K562 (cell line): ENCODE measurements around the gene ZNF567. TPM values are rescaled to one million over a fixed set of nuclear protein-coding genes. Genes with fewer than 3 reads are reported as not detected.

Experiments
- ATAC-seq: fragments of 200-7000 bp; cut with Tn5 transposase; 3 replicates; pipeline ENCODE4 v1.9.1; 2020; ENCODE audit warnings: moderate library complexity
- BruUV-seq: library from RNA; stranded (reverse); fragments of 400-500 nt; replicated peaks from 2 replicates; lab custom pipeline; 2021; lab: Mats Ljungman, UMichigan
- CTCF ChIA-PET: fragments of 300-600 bp; formaldehyde crosslinking; extraction: SDS; loops from one replicate; lab custom pipeline; 2021; ENCODE audit warnings: low intra/inter-chr PET ratio; lab: Yijun Ruan, JAX
- POLR2A ChIA-PET: fragments of 300-600, 350-650 bp; sonication (Branson Sonifier 250); formaldehyde crosslinking; extraction: SDS; loops from one replicate; lab custom pipeline; 2021; ENCODE audit warnings: antibody characterized with exemption, inconsistent platforms; lab: Yijun Ruan, JAX
- DNase-seq, 4 experiments: peaks; one replicate each; pipeline versions ENCODE4 v3.0.0 to v3.0.0-alpha.2; 2011 to 2018; ENCODE audit warnings: low spot score in 3 of 4, mixed read lengths in 3 of 4; ENCODE audit errors: extremely low read depth in 1 of 4
- FAIRE-seq: peaks from 2 replicates; lab custom pipeline; 2011; peaks lifted over from hg19 to GRCh38; lab: Jason Lieb, UNC
- H2AFZ ChIP-seq: 2 replicates; pipeline ENCODE4 v1.6.0; 2011; ENCODE audit warnings: low read depth, low read length, control low read depth, inconsistent platforms
- H3K27ac ChIP-seq: fragments of 200-600 bp; 3 replicates; pipeline ENCODE4 v1.8.0; 2011; ENCODE audit warnings: low read depth, mild to moderate bottlenecking, control low read depth, inconsistent platforms, low read length, moderate library complexity, mixed read lengths; ENCODE audit errors: extremely low read depth
- H3K27me3 ChIP-seq, 2 experiments: fragments of 300-600 bp in 1 of 2; 2 replicates in 1 of 2; 3 replicates in 1 of 2; pipeline versions ENCODE4 v1.6.0 to v1.8.0; 2011; ENCODE audit warnings: inconsistent platforms in 2 of 2, low read length in 2 of 2, mild to moderate bottlenecking in 1 of 2, mixed read lengths in 1 of 2, moderate library complexity in 1 of 2; ENCODE audit not compliant: control insufficient read depth in 2 of 2, insufficient read depth in 2 of 2
- H3K36me3 ChIP-seq: fragments of 300-600 bp; 3 replicates; pipeline ENCODE4 v1.8.0; 2011; ENCODE audit warnings: mild to moderate bottlenecking, low read length, inconsistent platforms; ENCODE audit not compliant: control insufficient read depth, insufficient read depth
- H3K4me1 ChIP-seq, 2 experiments: fragments of 200-600 bp in 1 of 2; replicated peaks in 1 of 2; 2 replicates in 1 of 2; 3 replicates in 1 of 2; pipeline versions ENCODE4 v1.5.1 to v1.8.0; 2011; ENCODE audit warnings: inconsistent platforms in 2 of 2, low read length in 2 of 2, mild to moderate bottlenecking in 1 of 2, mixed read lengths in 1 of 2, moderate library complexity in 1 of 2; ENCODE audit not compliant: control insufficient read depth in 2 of 2, insufficient read depth in 2 of 2
- H3K4me2 ChIP-seq: 2 replicates; pipeline ENCODE4 v1.6.1; 2011; ENCODE audit warnings: low read length, control low read depth, inconsistent platforms, mixed read lengths; ENCODE audit not compliant: insufficient read depth
- H3K4me3 ChIP-seq: fragments of 200-600 bp; sonication (generic), shearing (Covaris generic); 2 replicates; pipeline ENCODE4 v1.5.1; 2016; ENCODE audit warnings: control low read depth, inconsistent platforms
- H3K79me2 ChIP-seq: fragments of 200-600 bp; 3 replicates; pipeline ENCODE4 v1.8.0; 2011; ENCODE audit warnings: low read length, inconsistent platforms; ENCODE audit not compliant: control insufficient read depth, insufficient read depth
- H3K9ac ChIP-seq, 2 experiments: 2 replicates each; pipeline versions ENCODE4 v1.6.0 to v1.6.1; 2011; ENCODE audit warnings: low read depth in 2 of 2, low read length in 2 of 2, control low read depth in 1 of 2, inconsistent platforms in 1 of 2, mild to moderate bottlenecking in 1 of 2, mixed read lengths in 1 of 2; ENCODE audit not compliant: insufficient read depth in 1 of 2
- H3K9me1 ChIP-seq: one replicate; pipeline ENCODE4 v1.6.0; 2011; ENCODE audit warnings: inconsistent platforms, mild to moderate bottlenecking, low read length, moderate library complexity; ENCODE audit not compliant: control insufficient read depth, insufficient read depth
- H3K9me3 ChIP-seq: replicated peaks from 2 replicates; pipeline ENCODE4 v1.5.1; 2011; ENCODE audit warnings: low read depth, low read length, inconsistent platforms; ENCODE audit not compliant: control insufficient read depth, insufficient read depth
- H4K20me1 ChIP-seq: replicated peaks from 2 replicates; pipeline ENCODE4 v1.6.1; 2011; ENCODE audit warnings: low read length, inconsistent platforms, mixed read lengths; ENCODE audit not compliant: control insufficient read depth, insufficient read depth
- HDAC6 ChIP-seq: IDR thresholded peaks from 2 replicates; pipeline ENCODE4 v1.6.1; 2012; ENCODE audit warnings: low read depth, mild to moderate bottlenecking, control low read depth, inconsistent platforms, low read length, moderate library complexity
- HOXB6 ChIP-seq: fragments of 250-450 bp; sonication (Bioruptor Pico); IDR thresholded peaks from 2 replicates; pipeline ENCODE4 v1.5.1; 2022; ENCODE audit warnings: mild to moderate bottlenecking, borderline replicate concordance
- PPARD ChIP-seq: fragments of 250-450 bp; sonication (Bioruptor Pico); IDR thresholded peaks from 2 replicates; pipeline ENCODE4 v1.8.0; 2022; ENCODE audit warnings: inconsistent platforms, mild to moderate bottlenecking, moderate library complexity
- RBM34 ChIP-seq: fragments of 200-400 bp; formaldehyde crosslinking; IDR thresholded peaks from 2 replicates; pipeline ENCODE4 v1.6.1; 2018; ENCODE audit warnings: low read length, borderline replicate concordance; ENCODE audit not compliant: insufficient read depth
- SMAD2 ChIP-seq: fragments of 150-350 bp; IDR thresholded peaks from 2 replicates; pipeline ENCODE4 v1.6.1; 2014; ENCODE audit warnings: low read depth, mild to moderate bottlenecking, low read length
- SMAD3 ChIP-seq: fragments of 450-650 bp; formaldehyde crosslinking; conservative IDR thresholded peaks from 2 replicates; pipeline ENCODE4 v1.4.0; 2020; ENCODE audit warnings: mild to moderate bottlenecking
- TEAD4 ChIP-seq, 2 experiments: sonication (generic) in 1 of 2; formaldehyde crosslinking in 1 of 2; IDR thresholded peaks; 2 replicates each; pipeline versions ENCODE4 v1.6.1 to v1.8.0; 2012 to 2022; ENCODE audit warnings: borderline replicate concordance in 1 of 2, inconsistent platforms in 1 of 2, low read length in 1 of 2, mild to moderate bottlenecking in 1 of 2, missing genetic modification reagents in 1 of 2
- ZNF408 ChIP-seq: fragments of 250-450 bp; sonication (Bioruptor Pico); IDR thresholded peaks from 2 replicates; pipeline ENCODE4 v1.4.0; 2020; ENCODE audit warnings: low read depth, mild to moderate bottlenecking, moderate library complexity
- ZNF57 ChIP-seq: fragments of 450-650 bp; formaldehyde crosslinking; IDR thresholded peaks from 2 replicates; pipeline ENCODE4 v1.4.0; 2020; ENCODE audit warnings: mild to moderate bottlenecking, moderate library complexity
- WGBS: fragments of 100-300 bp; shearing (Covaris generic); methylation state at CpG from one replicate; pipeline ENCODE4 v1.1.6; 2016; ENCODE audit warnings: low coverage, mixed read lengths; ENCODE audit not compliant: insufficient coverage; ENCODE audit errors: missing lambda C conversion rate; 5-methylcytosine and 5-hydroxymethylcytosine counted together
- in situ Hi-C: fragments of 300-500 bp; cut with MboI; formaldehyde crosslinking; loops from 4 replicates; pipeline ENCODE4 v1.15.0; 2018; ENCODE audit warnings: inconsistent platforms, mixed read lengths
- intact Hi-C: fragments of 100-400 bp; cut with micrococcal nuclease; formaldehyde crosslinking; loops from 2 replicates; pipeline ENCODE4 v1.14.2; 2022
- polyA plus RNA-seq, 8 experiments: library from polyadenylated mRNA; depleted of rRNA in 4 of 8; stranded (reverse) in 5 of 8; unstranded in 3 of 8; fragments of >200 nt; fragmentation: Nextera tagmentation in 2 of 8; fragmentation: Illumina TruSeq in 1 of 8; extraction: Ambion mirVana in 2 of 8; extraction: Trizol in 1 of 8; gene quantifications; 2 replicates each; pipeline versions ENCODE4 v1.2.1 to v1.2.3, GENCODE V29; 2011 to 2014; ENCODE audit warnings: inconsistent platforms in 1 of 8, missing spikeins in 1 of 8
- total RNA-seq, 7 experiments: library from RNA; depleted of rRNA in 6 of 7; stranded (reverse); fragments of >200 nt in 6 of 7; fragmentation: Illumina TruSeq in 2 of 7; extraction: Trizol in 2 of 7; gene quantifications; 2 replicates each; pipeline versions ENCODE4 v1.2.1 to v1.2.3, GENCODE V29; 2011 to 2021; ENCODE audit warnings: low replicate concordance in 1 of 7
- TF ChIP-seq, protein P1 (sequence below): fragments of 250-450 bp; sonication (Bioruptor Pico); IDR thresholded peaks from 2 replicates; pipeline ENCODE4 v1.6.1; 2021; ENCODE audit warnings: mild to moderate bottlenecking
- TF ChIP-seq, protein P2 (sequence below): sonication (generic); formaldehyde crosslinking; IDR thresholded peaks from 2 replicates; pipeline ENCODE4 v1.8.0; 2022; ENCODE audit warnings: missing genetic modification reagents, mild to moderate bottlenecking, borderline replicate concordance
- TF ChIP-seq, protein P3 (sequence below): fragments of 450-650 bp; formaldehyde crosslinking; IDR thresholded peaks from 2 replicates; pipeline ENCODE4 v1.4.0; 2020; ENCODE audit warnings: mild to moderate bottlenecking, mixed read lengths
- TF ChIP-seq, protein P4 (sequence below): sonication (generic); formaldehyde crosslinking; IDR thresholded peaks from 2 replicates; pipeline ENCODE4 v1.8.0; 2023; ENCODE audit warnings: mild to moderate bottlenecking, missing genetic modification reagents

ZNF567 gene
- total and polyA plus RNA-seq, 9 of the 15 experiments (the other 6 are each of a cell fraction or from before 2014, with no cell fraction given) = 3.1 to 11.5 (median 7.4) TPM

DNA sequence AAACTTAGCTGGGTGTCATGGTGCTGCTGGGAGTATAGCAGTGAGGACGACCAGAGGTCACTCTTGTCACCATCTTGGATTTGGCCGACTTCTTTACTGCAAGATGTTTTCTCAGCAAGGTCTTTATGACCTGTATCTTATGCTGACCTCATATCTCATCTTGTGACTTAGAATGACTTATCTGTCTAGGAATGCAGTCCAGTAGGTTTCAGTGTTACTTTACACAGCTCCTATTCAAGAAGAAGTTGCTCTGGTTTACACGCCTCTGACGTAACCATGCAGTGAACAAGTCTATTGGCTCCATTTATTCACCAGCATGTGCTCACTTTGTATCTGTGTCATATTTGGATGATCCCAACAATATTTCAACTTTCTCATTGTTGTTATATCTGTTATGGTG lies 58.5 kb downstream of the ZNF567 start:
- DNase-seq (no peak), ATAC-seq (no peak), FAIRE-seq (no peak)
- Histone ChIP-seq H3K4me3 (no peak overlapping the region), H3K4me2 (no peak overlapping the region), H3K79me2 (no peaks in the 10 kb centered on the region), H4K20me1 (no peaks in the 10 kb centered on the region), H3K9ac (no peak overlapping the region), H3K27me3 (no peaks in the 10 kb centered on the region), H3K36me3 (peaks cover 47% of the 10 kb centered on the region), H3K9me3 (peaks cover 50% of the 10 kb centered on the region), H3K4me1 (no peaks in the 10 kb centered on the region), H2AFZ (no peak overlapping the region), H3K9me1 (no peaks in the 10 kb centered on the region), H3K27ac (no peak overlapping the region)
- CTCF ChIA-PET = no interaction called here
- no TSS peak for BruUV-seq
- intact Hi-C loops (no loop called here), in situ Hi-C loops (no loop called here)
- POLR2A ChIA-PET = no interaction called here
- 86% methylated on average over 4 of the region's 4 CpGs for WGBS
- TF ChIP-seq HDAC6 (no peak), RBM34 (no peak), SMAD2 (no peak), PPARD (CRISPR knock-in tag) (no peak), HOXB6 (CRISPR knock-in tag) (no peak), ZNF57 (CRISPR knock-in tag) (no peak), ZNF408 (CRISPR knock-in tag) (no peak), SMAD3 (CRISPR knock-in tag) (no peak), TEAD4 (IDR thresholded peaks at IDR 0.05; ENCODE audit: low read length) (no peak), TEAD4 (CRISPR knock-in tag; IDR thresholded peaks at IDR 0.05; ENCODE audit: borderline replicate concordance) (no peak)
- TF ChIP-seq, protein P1, sequence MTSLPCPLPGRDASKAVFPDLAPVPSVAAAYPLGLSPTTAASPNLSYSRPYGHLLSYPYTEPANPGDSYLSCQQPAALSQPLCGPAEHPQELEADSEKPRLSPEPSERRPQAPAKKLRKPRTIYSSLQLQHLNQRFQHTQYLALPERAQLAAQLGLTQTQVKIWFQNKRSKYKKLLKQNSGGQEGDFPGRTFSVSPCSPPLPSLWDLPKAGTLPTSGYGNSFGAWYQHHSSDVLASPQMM (CRISPR knock-in tag) = no peak
- TF ChIP-seq, protein P2, sequence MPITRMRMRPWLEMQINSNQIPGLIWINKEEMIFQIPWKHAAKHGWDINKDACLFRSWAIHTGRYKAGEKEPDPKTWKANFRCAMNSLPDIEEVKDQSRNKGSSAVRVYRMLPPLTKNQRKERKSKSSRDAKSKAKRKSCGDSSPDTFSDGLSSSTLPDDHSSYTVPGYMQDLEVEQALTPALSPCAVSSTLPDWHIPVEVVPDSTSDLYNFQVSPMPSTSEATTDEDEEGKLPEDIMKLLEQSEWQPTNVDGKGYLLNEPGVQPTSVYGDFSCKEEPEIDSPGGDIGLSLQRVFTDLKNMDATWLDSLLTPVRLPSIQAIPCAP = no peak
- TF ChIP-seq, protein P3, sequence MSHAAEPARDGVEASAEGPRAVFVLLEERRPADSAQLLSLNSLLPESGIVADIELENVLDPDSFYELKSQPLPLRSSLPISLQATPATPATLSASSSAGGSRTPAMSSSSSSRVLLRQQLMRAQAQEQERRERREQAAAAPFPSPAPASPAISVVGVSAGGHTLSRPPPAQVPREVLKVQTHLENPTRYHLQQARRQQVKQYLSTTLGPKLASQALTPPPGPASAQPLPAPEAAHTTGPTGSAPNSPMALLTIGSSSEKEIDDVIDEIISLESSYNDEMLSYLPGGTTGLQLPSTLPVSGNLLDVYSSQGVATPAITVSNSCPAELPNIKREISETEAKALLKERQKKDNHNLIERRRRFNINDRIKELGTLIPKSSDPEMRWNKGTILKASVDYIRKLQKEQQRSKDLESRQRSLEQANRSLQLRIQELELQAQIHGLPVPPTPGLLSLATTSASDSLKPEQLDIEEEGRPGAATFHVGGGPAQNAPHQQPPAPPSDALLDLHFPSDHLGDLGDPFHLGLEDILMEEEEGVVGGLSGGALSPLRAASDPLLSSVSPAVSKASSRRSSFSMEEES (CRISPR knock-in tag) = no peak
- TF ChIP-seq, protein P4, sequence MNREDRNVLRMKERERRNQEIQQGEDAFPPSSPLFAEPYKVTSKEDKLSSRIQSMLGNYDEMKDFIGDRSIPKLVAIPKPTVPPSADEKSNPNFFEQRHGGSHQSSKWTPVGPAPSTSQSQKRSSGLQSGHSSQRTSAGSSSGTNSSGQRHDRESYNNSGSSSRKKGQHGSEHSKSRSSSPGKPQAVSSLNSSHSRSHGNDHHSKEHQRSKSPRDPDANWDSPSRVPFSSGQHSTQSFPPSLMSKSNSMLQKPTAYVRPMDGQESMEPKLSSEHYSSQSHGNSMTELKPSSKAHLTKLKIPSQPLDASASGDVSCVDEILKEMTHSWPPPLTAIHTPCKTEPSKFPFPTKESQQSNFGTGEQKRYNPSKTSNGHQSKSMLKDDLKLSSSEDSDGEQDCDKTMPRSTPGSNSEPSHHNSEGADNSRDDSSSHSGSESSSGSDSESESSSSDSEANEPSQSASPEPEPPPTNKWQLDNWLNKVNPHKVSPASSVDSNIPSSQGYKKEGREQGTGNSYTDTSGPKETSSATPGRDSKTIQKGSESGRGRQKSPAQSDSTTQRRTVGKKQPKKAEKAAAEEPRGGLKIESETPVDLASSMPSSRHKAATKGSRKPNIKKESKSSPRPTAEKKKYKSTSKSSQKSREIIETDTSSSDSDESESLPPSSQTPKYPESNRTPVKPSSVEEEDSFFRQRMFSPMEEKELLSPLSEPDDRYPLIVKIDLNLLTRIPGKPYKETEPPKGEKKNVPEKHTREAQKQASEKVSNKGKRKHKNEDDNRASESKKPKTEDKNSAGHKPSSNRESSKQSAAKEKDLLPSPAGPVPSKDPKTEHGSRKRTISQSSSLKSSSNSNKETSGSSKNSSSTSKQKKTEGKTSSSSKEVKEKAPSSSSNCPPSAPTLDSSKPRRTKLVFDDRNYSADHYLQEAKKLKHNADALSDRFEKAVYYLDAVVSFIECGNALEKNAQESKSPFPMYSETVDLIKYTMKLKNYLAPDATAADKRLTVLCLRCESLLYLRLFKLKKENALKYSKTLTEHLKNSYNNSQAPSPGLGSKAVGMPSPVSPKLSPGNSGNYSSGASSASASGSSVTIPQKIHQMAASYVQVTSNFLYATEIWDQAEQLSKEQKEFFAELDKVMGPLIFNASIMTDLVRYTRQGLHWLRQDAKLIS (CRISPR knock-in tag) = no peak
